ENCODE results near the gene RPL3. TPM values are rescaled to one million over a fixed set of nuclear protein-coding genes. Genes with fewer than 3 reads are reported as not detected.

RPL3 gene
- total RNA-seq, 1 experiment from 2014 or later: 1,699 TPM

GRCh38 chr22:39284142-39284980, 35.1 kb downstream of the RPL3 start:
- ChIA-PET POLR2A (ENCODE audit: unreplicated experiment) (interaction anchor here (0.5 to 1.6 kb wide), 11 partner anchors 28 to 481 kb away, joined by 3 to 8 read pairs (median 5); partner anchors contain the start of genes ATF4 and PDGFB), CTCF (interaction anchor here (1.2 to 1.6 kb wide), 3 partner anchors 8 to 113 kb away, joined by 7 to 9 read pairs (median 8); no protein-coding TSS in a partner anchor)
- H3K9me2 ChIP-seq (ENCODE audit: insufficient read depth): no peaks in the 10 kb centered on the region
- no peaks in the 10 kb centered on the region for H3K79me2 ChIP-seq (ENCODE audit: low read depth)
- TF ChIP-seq CTCF (conservative IDR thresholded peaks at IDR 0.05) (no peak), EZH2 (IDR thresholded peaks at IDR 0.05; ENCODE audit: low read depth) (no peak)
- no peak overlapping the region for H2AFZ ChIP-seq
- H3K9me3 ChIP-seq (ENCODE audit: insufficient read depth, low read depth): peaks cover 6% of the 10 kb centered on the region; the same call in 1 of the 2 replicates
- peaks cover 69% of the 10 kb centered on the region for H3F3A ChIP-seq (ENCODE audit: insufficient read depth, low read depth)
- H3K4me1 ChIP-seq (replicated peaks; ENCODE audit: insufficient read depth): peaks cover 54% of the 10 kb centered on the region
- peak overlapping the region; percentile 59 for H3K27ac ChIP-seq
- H3K27me3 ChIP-seq (ENCODE audit: insufficient read depth, low read depth): no peaks in the 10 kb centered on the region
- no peaks in the 10 kb centered on the region for H3K36me3 ChIP-seq (ENCODE audit: low read depth)
- DNase-seq: peak; percentile 81 to 98
- BruUV-seq (replicated peaks): no TSS peak
- H3K4me3 ChIP-seq: peak overlapping the region; percentile 2; the same call in 1 of the 2 replicates
- intact Hi-C loops (cut with micrococcal nuclease; ENCODE audit: unreplicated experiment): no loop called here
- peak overlapping the region; percentile 71 for H3K4me2 ChIP-seq
- H4K20me1 ChIP-seq (ENCODE audit: insufficient read depth): no peaks in the 10 kb centered on the region

- Histone ChIP-seq H4K20me1 (ENCODE audit: insufficient read depth) (no peaks in the 10 kb centered on the region), H3K4me3 (peak overlapping the region; percentile 2; the same call in 1 of the 2 replicates), H3K27me3 (ENCODE audit: insufficient read depth, low read depth) (no peaks in the 10 kb centered on the region), H3K27ac (peak overlapping the region; percentile 77), H2AFZ (no peak overlapping the region), H3K36me3 (ENCODE audit: low read depth) (no peaks in the 10 kb centered on the region), H3K9me2 (ENCODE audit: insufficient read depth) (no peaks in the 10 kb centered on the region), H3K4me2 (peak overlapping the region; percentile 71), H3F3A (ENCODE audit: insufficient read depth, low read depth) (peaks cover 61% of the 10 kb centered on the region), H3K4me1 (replicated peaks; ENCODE audit: insufficient read depth) (peaks cover 51% of the 10 kb centered on the region), H3K79me2 (ENCODE audit: low read depth) (no peaks in the 10 kb centered on the region), H3K9me3 (ENCODE audit: insufficient read depth, low read depth) (peaks cover 6% of the 10 kb centered on the region; the same call in 1 of the 2 replicates)
- intact Hi-C loops (cut with micrococcal nuclease; ENCODE audit: unreplicated experiment): loop anchor here (1.0 to 2.0 kb wide), 8 partner anchors 9 to 109 kb away; no protein-coding TSS in a partner anchor
- CTCF ChIA-PET: interaction anchor here (0.9 to 1.6 kb wide), 4 partner anchors 9 to 112 kb away, joined by 3 to 9 read pairs (median 8); no protein-coding TSS in a partner anchor
- TF ChIP-seq EZH2 (IDR thresholded peaks at IDR 0.05; ENCODE audit: low read depth) (no peak), CTCF (conservative IDR thresholded peaks at IDR 0.05) (no peak)
- TSS peak; percentile 90 for BruUV-seq (replicated peaks)
- peak; percentile 99 to 100 for DNase-seq
- POLR2A ChIA-PET (ENCODE audit: unreplicated experiment): interaction anchor here (0.5 to 1.6 kb wide), 17 partner anchors 29 to 960 kb away, joined by 3 to 9 read pairs (median 5); partner anchors contain the start of genes ATF4, PDGFB and TOMM22
These were observed 35.9 kb downstream of the RPL3 start for GRCh38 chr22:39283322-39284141.
